ENCODE results near the gene HOXD13. TPM values are rescaled to one million over a fixed set of nuclear protein-coding genes. Genes with fewer than 3 reads are reported as not detected.

Gene HOXD13
- polyA plus RNA-seq, 2 of the 4 experiments (the other 2 are of a cell fraction) = 0.13 to 0.35 TPM

DNA sequence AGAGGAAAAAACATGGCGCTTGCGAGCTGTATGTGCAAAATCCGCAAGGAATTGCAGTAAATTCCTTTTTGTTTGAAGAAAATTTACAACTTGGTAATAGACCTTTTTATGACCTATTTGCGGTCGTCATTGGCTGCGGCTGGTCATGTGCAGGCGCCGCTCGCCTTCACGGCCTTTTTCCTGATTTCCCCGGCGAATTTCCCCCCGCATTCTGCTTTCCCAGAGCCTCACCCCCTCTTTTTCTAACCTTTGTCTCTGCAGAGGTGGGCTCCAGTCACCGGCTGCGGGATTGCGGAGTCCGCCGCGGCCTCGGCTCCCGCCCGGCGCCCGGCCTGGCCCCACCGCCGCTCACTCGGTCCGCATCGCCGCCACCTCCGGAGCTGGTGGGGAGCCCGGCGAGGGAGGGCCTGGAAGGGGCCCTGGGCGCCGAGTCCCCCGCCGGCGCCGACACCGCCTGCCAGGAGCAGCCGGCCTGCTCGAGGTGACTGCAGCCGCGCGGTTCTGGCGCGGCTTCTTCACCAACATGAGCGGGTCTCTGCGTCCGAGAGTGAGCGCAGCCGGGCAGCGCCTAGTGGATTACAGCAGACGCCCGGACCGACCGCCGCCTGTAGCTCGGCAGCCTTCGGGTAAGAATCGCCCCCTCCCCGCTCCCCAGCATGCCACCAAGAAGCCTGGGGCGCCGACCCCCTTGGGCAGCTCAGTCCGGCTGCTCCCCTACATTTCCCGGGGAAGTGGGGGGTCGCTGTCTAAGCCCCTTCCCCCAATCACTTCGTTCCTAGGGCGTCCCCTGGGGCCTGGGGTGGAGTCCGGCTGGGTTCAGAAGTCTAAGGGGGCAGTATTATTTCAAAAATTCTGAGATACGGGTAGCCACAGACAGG lies 44.1 kb downstream of the HOXD13 start:
- ChIA-PET CTCF (interaction anchor here (0.6 to 11.6 kb wide), 8 partner anchors 10 to 1011 kb away, joined by 3 to 216 read pairs (median 8); no protein-coding TSS in a partner anchor), POLR2A (interaction anchor here (0.6 kb wide), 2 partner anchors 1006 to 1103 kb away, joined by 3 to 5 read pairs; no protein-coding TSS in a partner anchor)
- Histone ChIP-seq H3K27ac (peak overlapping the region; percentile 80 to 87), H3K9me3 (no peaks in the 10 kb centered on the region), H3K4me1 (peaks cover 7% of the 10 kb centered on the region; the same call in 2 of the 3 replicates), H3K4me3 (peak overlapping the region; percentile 47), H3K4me2 (peak overlapping the region; percentile 60)
- TF ChIP-seq NFE2L2 (conservative IDR thresholded peaks at IDR 0.05; ENCODE audit: low read length) = no peak
- TF ChIP-seq KDM5A (IDR thresholded peaks at IDR 0.05) = no peak
- TF ChIP-seq RCOR1 (IDR thresholded peaks at IDR 0.05; ENCODE audit: low read depth, low read length) = no peak
- TF ChIP-seq CEBPB (IDR thresholded peaks at IDR 0.05) = no peak
- TF ChIP-seq PHF8 (IDR thresholded peaks at IDR 0.05; ENCODE audit: borderline replicate concordance, low read depth) = peak; percentile 45
- TF ChIP-seq, protein P1, sequence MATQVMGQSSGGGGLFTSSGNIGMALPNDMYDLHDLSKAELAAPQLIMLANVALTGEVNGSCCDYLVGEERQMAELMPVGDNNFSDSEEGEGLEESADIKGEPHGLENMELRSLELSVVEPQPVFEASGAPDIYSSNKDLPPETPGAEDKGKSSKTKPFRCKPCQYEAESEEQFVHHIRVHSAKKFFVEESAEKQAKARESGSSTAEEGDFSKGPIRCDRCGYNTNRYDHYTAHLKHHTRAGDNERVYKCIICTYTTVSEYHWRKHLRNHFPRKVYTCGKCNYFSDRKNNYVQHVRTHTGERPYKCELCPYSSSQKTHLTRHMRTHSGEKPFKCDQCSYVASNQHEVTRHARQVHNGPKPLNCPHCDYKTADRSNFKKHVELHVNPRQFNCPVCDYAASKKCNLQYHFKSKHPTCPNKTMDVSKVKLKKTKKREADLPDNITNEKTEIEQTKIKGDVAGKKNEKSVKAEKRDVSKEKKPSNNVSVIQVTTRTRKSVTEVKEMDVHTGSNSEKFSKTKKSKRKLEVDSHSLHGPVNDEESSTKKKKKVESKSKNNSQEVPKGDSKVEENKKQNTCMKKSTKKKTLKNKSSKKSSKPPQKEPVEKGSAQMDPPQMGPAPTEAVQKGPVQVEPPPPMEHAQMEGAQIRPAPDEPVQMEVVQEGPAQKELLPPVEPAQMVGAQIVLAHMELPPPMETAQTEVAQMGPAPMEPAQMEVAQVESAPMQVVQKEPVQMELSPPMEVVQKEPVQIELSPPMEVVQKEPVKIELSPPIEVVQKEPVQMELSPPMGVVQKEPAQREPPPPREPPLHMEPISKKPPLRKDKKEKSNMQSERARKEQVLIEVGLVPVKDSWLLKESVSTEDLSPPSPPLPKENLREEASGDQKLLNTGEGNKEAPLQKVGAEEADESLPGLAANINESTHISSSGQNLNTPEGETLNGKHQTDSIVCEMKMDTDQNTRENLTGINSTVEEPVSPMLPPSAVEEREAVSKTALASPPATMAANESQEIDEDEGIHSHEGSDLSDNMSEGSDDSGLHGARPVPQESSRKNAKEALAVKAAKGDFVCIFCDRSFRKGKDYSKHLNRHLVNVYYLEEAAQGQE (IDR thresholded peaks at IDR 0.05) = no peak
- TF ChIP-seq RNF2 (IDR thresholded peaks at IDR 0.05; ENCODE audit: borderline replicate concordance, low read depth) = no peak
- TF ChIP-seq CBX2 (IDR thresholded peaks at IDR 0.05; ENCODE audit: borderline replicate concordance, low read depth) = no peak
- TF ChIP-seq, protein P2, sequence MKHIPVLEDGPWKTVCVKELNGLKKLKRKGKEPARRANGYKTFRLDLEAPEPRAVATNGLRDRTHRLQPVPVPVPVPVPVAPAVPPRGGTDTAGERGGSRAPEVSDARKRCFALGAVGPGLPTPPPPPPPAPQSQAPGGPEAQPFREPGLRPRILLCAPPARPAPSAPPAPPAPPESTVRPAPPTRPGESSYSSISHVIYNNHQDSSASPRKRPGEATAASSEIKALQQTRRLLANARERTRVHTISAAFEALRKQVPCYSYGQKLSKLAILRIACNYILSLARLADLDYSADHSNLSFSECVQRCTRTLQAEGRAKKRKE (CRISPR knock-in tag; IDR thresholded peaks at IDR 0.05; ENCODE audit: low read depth) = no peak
- no peak for TF ChIP-seq HDAC2 (IDR thresholded peaks at IDR 0.05)
- TF ChIP-seq TP53 (CRISPR knock-in tag; IDR thresholded peaks at IDR 0.05) = no peak
- TF ChIP-seq HOXB13 (CRISPR knock-in tag; IDR thresholded peaks at IDR 0.05; ENCODE audit: low read depth) = no peak
- no peak for TF ChIP-seq HEYL (CRISPR knock-in tag; IDR thresholded peaks at IDR 0.05)
- TF ChIP-seq HOXA7 (CRISPR knock-in tag; IDR thresholded peaks at IDR 0.05) = no peak
- TF ChIP-seq, protein P3, sequence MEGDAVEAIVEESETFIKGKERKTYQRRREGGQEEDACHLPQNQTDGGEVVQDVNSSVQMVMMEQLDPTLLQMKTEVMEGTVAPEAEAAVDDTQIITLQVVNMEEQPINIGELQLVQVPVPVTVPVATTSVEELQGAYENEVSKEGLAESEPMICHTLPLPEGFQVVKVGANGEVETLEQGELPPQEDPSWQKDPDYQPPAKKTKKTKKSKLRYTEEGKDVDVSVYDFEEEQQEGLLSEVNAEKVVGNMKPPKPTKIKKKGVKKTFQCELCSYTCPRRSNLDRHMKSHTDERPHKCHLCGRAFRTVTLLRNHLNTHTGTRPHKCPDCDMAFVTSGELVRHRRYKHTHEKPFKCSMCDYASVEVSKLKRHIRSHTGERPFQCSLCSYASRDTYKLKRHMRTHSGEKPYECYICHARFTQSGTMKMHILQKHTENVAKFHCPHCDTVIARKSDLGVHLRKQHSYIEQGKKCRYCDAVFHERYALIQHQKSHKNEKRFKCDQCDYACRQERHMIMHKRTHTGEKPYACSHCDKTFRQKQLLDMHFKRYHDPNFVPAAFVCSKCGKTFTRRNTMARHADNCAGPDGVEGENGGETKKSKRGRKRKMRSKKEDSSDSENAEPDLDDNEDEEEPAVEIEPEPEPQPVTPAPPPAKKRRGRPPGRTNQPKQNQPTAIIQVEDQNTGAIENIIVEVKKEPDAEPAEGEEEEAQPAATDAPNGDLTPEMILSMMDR (IDR thresholded peaks at IDR 0.05) = no peak
- 0 out of 2 replicates have a peak, but pooled peaks have one; percentile 3 for TF ChIP-seq POLR2A (IDR thresholded peaks at IDR 0.05; ENCODE audit: low read length)
- TF ChIP-seq NPAS2 (CRISPR knock-in tag; IDR thresholded peaks at IDR 0.05; ENCODE audit: borderline replicate concordance) = no peak
- TF ChIP-seq, protein P4, sequence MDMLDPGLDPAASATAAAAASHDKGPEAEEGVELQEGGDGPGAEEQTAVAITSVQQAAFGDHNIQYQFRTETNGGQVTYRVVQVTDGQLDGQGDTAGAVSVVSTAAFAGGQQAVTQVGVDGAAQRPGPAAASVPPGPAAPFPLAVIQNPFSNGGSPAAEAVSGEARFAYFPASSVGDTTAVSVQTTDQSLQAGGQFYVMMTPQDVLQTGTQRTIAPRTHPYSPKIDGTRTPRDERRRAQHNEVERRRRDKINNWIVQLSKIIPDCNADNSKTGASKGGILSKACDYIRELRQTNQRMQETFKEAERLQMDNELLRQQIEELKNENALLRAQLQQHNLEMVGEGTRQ (IDR thresholded peaks at IDR 0.05) = peak; percentile 58
- no peak for TF ChIP-seq GATA3 (IDR thresholded peaks at IDR 0.05; ENCODE audit: borderline replicate concordance)
- no peak for TF ChIP-seq CHD2 (IDR thresholded peaks at IDR 0.05; ENCODE audit: low read length, partially characterized antibody)
- no peak for TF ChIP-seq JUN (IDR thresholded peaks at IDR 0.05)
- ATAC-seq (peak; percentile 26; a peak in 5 of 6 replicates), DNase-seq (ENCODE audit: low read depth in 1 of 2, low spot score in 1 of 2) (peak in 1 of 2 experiments; percentile 16), FAIRE-seq (no peak)
- WGBS (ENCODE audit: missing lambda C conversion rate) = 63% methylated on average over 44 of the region's 71 CpGs

Measured in A549 (cell line).